Measurements from ENCODE around the gene PTTG1IP.

- TF ChIP-seq CTCF (IDR thresholded peaks at IDR 0.05; ENCODE audit: borderline replicate concordance, extremely low read depth, low read length, poor library complexity, severe bottlenecking): peak; percentile 96
- no peak for TF ChIP-seq EZH2 (IDR thresholded peaks at IDR 0.05; ENCODE audit: borderline replicate concordance, low read depth, low read length, severe bottlenecking)
These were observed 19.2 kb upstream of the PTTG1IP start for GRCh38 chr21:44892536-44893277.
